ENCODE data around the gene POGLUT3.

GRCh38 chr11:108491936-108492335 lies 6.2 kb downstream of the POGLUT3 start:
- TF ChIP-seq POLR2AphosphoS5 (IDR thresholded peaks at IDR 0.05) (no peak), CTCF (IDR thresholded peaks at IDR 0.05) (no peak), POLR2A (IDR thresholded peaks at IDR 0.05) (no peak)
